ENCODE measurements around the gene FAHD1. TPM values are rescaled to one million over a fixed set of nuclear protein-coding genes. Genes with fewer than 3 reads are reported as not detected.

FAHD1 gene
- total RNA-seq, 1 donor from 2014 or later: 53.5 TPM

- Histone ChIP-seq H3K9me3 (no peaks in the 10 kb centered on the region), H3K4me1 (no peaks in the 10 kb centered on the region), H3K27me3 (no peaks in the 10 kb centered on the region), H3K27ac (no peak overlapping the region), H3K36me3 (no peaks in the 10 kb centered on the region), H3K4me3 (no peak overlapping the region)
- TF ChIP-seq POLR2A (IDR thresholded peaks at IDR 0.05) (no peak), POLR2AphosphoS5 (IDR thresholded peaks at IDR 0.05; ENCODE audit: insufficient read depth in 1 of 2, low read depth in 1 of 2) (no peak), CTCF (IDR thresholded peaks at IDR 0.05) (no peak)
- intact Hi-C loops (cut with DNase I): no loop called here
- no peak for DNase-seq (ENCODE audit: extremely low spot score in 2 of 2)
Measured at GRCh38 chr16:1877804-1878203, 50.8 kb downstream of the FAHD1 start.

- H3K36me3 ChIP-seq: no peaks in the 10 kb centered on the region
- DNase-seq (ENCODE audit: extremely low spot score in 2 of 2): no peak
- TF ChIP-seq POLR2A (IDR thresholded peaks at IDR 0.05): no peak
- TF ChIP-seq POLR2AphosphoS5 (IDR thresholded peaks at IDR 0.05; ENCODE audit: insufficient read depth in 1 of 2, low read depth in 1 of 2): no peak
- no peak for TF ChIP-seq CTCF (IDR thresholded peaks at IDR 0.05)
- H3K4me3 ChIP-seq: no peak overlapping the region
- intact Hi-C loops (cut with DNase I): no loop called here
- no peaks in the 10 kb centered on the region for H3K27me3 ChIP-seq
- no peak overlapping the region for H3K27ac ChIP-seq
- H3K4me1 ChIP-seq: no peaks in the 10 kb centered on the region
- H3K9me3 ChIP-seq: no peaks in the 10 kb centered on the region
Measured at GRCh38 chr16:1878256-1878655, 51.2 kb downstream of the FAHD1 start.

Other genes with a start within 250 kb of the FAHD1 start
- 29.2 TPM for gene IFT140, start 215.1 kb upstream of the FAHD1 start, total RNA-seq
- 13.8 TPM for gene CRAMP1, start 214.8 kb upstream of the FAHD1 start, total RNA-seq
- 19.9 TPM for gene JPT2, start 148.9 kb upstream of the FAHD1 start, total RNA-seq
- gene MAPK8IP3, start 121.0 kb upstream of the FAHD1 start, total RNA-seq: 44.9 TPM
- gene NME3, start 55.7 kb upstream of the FAHD1 start, total RNA-seq: 96.0 TPM
- 13.5 TPM for gene EME2, start 54.4 kb upstream of the FAHD1 start, total RNA-seq
- gene MRPS34, start 54.1 kb upstream of the FAHD1 start, total RNA-seq: 89.6 TPM
- gene SPSB3, start 44.6 kb upstream of the FAHD1 start, total RNA-seq: 75.9 TPM
- 40.8 TPM for gene NUBP2, start 44.2 kb upstream of the FAHD1 start, total RNA-seq
- gene IGFALS, start 33.5 kb upstream of the FAHD1 start, total RNA-seq: not detected
- 71.5 TPM for gene HAGH, start 381 bp upstream of the FAHD1 start, total RNA-seq
- not detected for gene MEIOB, start 45.0 kb downstream of the FAHD1 start, total RNA-seq
- gene HS3ST6, start 91.2 kb downstream of the FAHD1 start, total RNA-seq: 4.4 TPM
- 53.0 TPM for gene MSRB1, start 116.0 kb downstream of the FAHD1 start, total RNA-seq
- not detected for gene RPL3L, start 127.5 kb downstream of the FAHD1 start, total RNA-seq
- gene NDUFB10, start 132.3 kb downstream of the FAHD1 start, total RNA-seq: 132 TPM
- 3,117 TPM for gene RPS2, start 137.6 kb downstream of the FAHD1 start, total RNA-seq
- gene RNF151, start 139.7 kb downstream of the FAHD1 start, total RNA-seq: not detected
- gene TBL3, start 144.8 kb downstream of the FAHD1 start, total RNA-seq: 44.2 TPM
- 1.2 TPM for gene NOXO1, start 154.3 kb downstream of the FAHD1 start, total RNA-seq
- 11.5 TPM for gene GFER, start 157.0 kb downstream of the FAHD1 start, total RNA-seq
- gene SYNGR3, start 162.8 kb downstream of the FAHD1 start, total RNA-seq: 8.3 TPM
- gene ZNF598, start 182.6 kb downstream of the FAHD1 start, total RNA-seq: 51.8 TPM
- gene NPW, start 192.6 kb downstream of the FAHD1 start, total RNA-seq: not detected
- gene NHERF2, start 199.7 kb downstream of the FAHD1 start, total RNA-seq: 44.7 TPM
- gene NTHL1, start 220.6 kb downstream of the FAHD1 start, total RNA-seq: 28.5 TPM
- 78.6 TPM for gene TSC2, start 220.8 kb downstream of the FAHD1 start, total RNA-seq